NK-92 (cell line): ENCODE measurements around the gene WDR64.
"Not testable (repeated sequence)": the region's sequence is repeated elsewhere in the genome, so short reads cannot be mapped to it uniquely, and the experiment has no call there.

ENCODE experiments used
- DNase-seq: peaks from one replicate; lab custom pipeline; 2025; ENCODE audit not compliant: unreplicated experiment; lab: John Stamatoyannopoulos, UW

WDR64 gene

DNA sequence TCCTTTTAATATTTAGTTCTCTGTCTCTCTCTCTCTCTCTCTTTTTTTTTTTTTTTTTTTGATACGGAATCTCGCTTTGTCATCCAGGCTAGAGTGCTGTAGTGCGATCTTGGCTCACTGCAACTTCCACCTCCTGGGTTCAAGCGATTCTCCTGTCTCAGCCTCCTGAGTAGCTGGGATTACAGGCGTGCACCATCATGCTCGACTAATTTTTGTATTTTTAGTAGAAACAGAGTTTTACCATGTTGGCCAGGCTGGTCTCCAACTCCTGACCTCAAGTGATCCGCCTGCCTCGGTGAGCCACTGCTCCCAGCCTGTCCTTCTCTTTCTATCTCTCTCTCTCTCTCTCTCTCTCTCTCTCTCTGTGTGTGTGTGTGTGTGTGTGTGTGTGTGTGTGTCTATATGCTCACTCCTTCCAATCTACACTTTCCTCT, 83.4 kb downstream of the WDR64 start:
- not testable (repeated sequence) for DNase-seq

DNA sequence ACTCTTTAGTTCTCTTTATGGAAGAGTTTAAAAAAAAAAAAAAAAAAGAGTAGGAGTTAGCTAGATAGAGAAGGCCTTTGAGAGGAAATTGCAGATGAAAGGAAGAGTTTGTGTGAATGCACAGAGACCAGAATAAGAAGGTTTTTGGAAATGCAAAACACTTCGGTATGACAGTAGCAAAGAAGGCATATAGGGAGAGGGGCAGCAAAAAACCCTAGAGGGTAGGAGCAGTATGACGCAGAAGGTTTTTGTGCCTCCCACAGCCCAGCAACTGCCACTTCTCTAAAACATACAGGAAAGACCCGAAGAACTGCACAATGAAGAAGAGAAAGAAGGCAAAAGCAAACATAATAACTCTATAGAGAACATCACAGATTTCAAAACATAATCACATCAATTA, 84.3 kb downstream of the WDR64 start:
- no peak for DNase-seq

DNA sequence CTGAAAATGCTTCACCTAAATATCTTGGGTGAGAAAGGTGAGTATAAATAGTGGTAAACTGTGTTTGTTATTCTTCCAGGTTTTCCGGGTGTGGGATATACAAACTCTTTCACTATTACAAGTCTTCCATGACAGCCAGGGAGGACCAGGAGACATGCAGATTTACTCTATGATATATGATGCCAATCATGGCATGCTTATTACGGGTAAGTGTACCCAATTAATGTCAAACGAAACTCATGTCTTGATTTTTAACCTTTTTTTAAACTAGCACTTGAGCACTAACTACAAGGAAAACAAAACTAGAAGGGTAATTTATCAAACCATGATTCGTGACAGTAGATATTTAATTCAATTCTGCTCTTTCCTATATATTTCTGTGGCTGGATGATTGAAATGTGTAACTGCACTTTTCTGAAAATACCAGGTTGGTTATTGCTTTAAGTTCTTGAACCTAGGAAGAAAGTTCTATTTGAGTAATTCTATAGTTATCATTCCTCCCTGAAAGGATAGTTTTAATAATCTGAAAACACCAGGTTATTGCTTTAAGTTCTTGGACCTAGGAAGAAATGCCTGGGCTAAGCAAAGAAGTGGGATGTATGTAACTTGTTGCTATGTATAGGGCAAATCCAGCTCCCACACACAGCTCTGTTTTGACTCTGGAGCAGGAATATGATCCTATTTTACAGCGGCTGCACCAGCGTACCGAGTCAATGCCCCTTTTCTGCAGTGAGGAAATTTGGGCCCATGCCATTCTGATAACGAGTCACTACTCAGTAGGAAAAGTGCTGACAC, 86.4 kb downstream of the WDR64 start:
- DNase-seq = no peak

GRCh38 chr1:241742084-241742483, 90.0 kb downstream of the WDR64 start:
- no peak for DNase-seq

DNA sequence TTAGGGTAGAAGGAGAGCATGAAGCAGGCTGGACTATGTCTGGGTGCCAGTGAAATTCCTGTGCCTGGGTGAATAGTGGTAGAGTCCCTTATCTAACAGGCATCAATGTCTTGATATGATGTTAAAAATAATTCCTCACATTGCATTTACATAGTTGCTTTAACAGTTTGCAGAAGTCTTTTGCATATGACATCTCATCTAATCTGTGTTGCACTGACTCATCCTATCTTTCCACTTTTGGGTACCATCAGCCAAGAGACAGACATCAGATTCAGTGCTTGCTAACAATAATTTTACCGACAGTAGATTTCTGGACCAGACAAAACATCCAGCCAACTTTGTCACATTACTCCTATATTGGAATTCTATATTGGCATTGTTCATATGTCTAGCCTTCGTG, 92.5 kb downstream of the WDR64 start:
- no peak for DNase-seq

- DNase-seq = no peak
Measured at GRCh38 chr1:241747992-241748391, 95.9 kb downstream of the WDR64 start.

GRCh38 chr1:241749041-241749944, 97.2 kb downstream of the WDR64 start:
- no peak for DNase-seq

- DNase-seq = no peak
Measured at GRCh38 chr1:241749945-241750695, 98.0 kb downstream of the WDR64 start.

GRCh38 chr1:241751524-241751923, 99.4 kb downstream of the WDR64 start:
- no peak for DNase-seq

DNA sequence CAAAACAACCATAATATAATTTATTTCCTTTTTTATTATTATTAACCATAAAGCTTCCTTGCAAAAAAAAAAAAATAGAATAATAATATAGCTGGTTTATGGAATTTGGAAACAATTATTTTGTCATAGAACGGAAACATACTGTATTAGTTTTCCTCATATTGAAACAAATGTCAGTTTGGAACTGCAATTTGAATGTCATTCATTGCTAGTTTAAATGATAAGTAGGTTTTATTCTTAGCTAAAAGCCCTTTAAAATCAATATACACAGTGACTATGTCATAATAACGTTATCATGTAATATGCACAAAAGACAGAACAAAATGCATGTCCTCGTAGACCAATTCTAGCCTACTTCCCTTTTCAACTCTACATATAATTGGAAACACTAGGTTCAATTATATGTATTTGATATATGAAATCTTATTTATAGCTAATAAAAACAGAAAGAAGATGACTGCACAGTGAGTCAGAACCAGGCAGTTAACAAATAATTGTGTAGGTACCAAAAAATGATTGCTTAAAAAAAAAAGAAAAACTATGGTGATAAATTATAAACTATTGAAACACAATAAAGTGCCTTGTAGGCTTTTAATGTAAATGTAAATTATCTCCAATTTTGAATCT, 110.7 kb downstream of the WDR64 start:
- no peak for DNase-seq

DNA sequence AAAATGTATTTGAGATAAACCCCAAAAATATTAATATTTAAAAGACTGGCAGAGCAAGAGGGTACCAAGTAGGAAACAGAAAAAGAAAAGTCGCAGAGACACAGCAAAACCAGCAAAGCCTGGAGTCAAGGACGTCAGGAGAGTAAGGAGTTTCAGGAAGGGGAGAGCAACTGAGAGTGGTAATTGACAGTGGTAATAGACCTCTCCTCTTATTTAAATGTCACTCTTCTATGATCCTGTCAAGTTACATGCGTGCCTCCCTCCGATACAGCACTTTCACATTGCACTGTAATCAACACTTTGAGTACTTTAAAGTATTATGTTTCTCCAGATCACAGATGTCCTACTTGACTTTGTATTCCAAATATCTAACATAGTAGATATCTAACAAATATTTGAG, 113.3 kb downstream of the WDR64 start:
- DNase-seq = no peak

GRCh38 chr1:241767737-241768136, 115.7 kb downstream of the WDR64 start:
- DNase-seq = no peak

- DNase-seq = no peak
Measured at GRCh38 chr1:241770115-241770514, 118.0 kb downstream of the WDR64 start.

DNA sequence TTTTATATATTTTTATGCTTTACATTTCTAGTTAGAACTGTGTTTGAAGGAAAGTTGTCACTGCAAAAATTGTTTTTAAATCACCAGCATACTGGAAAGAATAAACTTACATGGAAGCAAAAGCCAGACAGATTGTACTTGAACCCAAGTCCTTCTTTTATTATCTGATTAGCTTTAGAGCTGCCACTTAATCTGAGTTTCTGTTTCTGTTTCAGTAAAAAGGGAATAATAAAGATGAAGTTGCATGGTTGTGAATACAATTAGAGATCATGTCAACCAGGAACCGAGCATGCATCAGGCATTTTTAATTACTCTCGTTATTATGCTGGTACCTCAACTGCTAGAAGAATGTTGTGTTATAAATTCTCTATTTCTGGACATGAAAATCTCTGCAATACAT, 119.0 kb downstream of the WDR64 start:
- DNase-seq = no peak

GRCh38 chr1:241772932-241773500, 120.9 kb downstream of the WDR64 start:
- DNase-seq = no peak

DNA sequence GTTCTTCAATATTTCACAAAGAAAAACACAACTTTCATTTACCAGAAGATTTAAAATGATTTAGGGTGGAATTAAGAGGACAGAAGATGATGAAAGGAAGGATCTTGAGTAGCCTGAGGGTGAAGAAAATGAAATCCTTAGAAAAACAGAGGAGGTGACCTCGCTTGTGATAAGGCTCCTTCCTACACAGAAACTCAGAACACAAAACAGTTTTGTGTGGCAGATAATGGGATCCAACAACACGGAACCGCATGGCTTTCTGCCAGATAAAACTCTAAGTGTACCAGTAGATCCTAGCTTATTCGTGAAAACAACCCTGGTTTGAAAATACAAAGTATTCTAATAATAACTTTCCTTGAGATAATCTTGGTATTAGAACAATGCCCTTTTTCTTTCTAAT, 121.9 kb downstream of the WDR64 start:
- no peak for DNase-seq

DNA sequence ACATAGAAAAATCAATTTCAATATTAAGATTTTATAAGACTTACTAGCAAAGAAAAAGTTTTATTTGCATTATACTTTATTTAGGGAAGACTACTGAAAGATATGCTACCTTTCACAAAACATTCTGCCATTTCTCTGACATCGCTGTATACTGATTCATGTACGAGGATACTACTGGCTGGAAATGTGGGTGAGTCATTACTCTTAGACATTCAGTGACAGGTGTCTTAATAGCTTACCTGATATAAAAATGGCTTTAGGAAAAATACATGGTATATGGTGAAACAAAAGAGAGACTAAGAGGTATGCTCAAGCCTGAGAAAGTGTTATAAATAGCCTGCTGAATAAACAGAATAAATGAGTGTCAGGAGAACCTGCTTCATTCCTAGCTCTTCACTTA, 122.9 kb downstream of the WDR64 start:
- no peak for DNase-seq

- DNase-seq = no peak
Measured at GRCh38 chr1:241776911-241777310, 124.8 kb downstream of the WDR64 start.

DNA sequence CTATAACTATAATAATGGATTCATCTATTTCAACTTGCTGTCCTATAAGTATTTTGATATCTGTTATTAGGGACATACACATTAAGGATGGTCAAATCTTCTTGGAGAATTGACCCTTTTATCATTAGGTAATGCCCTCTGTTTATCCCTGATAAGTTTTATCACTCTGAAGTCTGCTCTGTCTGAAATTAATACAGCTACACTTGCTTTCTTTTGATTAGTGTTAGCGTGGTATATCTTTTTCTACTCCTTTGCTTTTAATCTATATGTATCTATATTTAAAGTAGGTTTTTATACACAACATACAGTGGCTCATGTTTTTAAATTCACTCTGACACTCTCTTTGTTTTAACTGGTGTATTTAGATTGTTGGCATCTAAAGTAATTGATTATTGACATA, 126.0 kb downstream of the WDR64 start:
- no peak for DNase-seq

DNA sequence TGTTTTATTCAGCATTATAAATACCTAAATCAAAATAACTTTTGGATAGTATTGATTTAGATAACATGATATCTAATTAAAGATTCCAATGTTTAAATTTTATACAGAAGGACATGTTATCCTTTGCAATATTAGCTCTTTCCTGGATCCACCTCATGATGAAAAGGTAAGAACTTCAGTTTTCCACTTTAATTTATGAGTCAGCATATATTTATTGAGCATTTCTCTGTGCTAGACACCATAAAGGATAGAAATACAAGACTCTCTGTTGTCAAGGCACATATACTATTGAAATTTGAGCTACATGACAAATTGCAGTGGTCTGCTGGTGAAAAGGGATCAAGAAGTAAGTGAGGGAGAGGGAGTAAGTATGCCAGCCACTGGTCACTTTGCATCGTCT, 127.8 kb downstream of the WDR64 start:
- DNase-seq = no peak

GRCh38 chr1:241782396-241782795, 130.3 kb downstream of the WDR64 start:
- DNase-seq = no peak
